ENCODE data around the gene CDK14. TPM values are rescaled to one million over a fixed set of nuclear protein-coding genes. Genes with fewer than 3 reads are reported as not detected.
A peak's percentile ranks its signal among the peaks of the same experiment; 100 is the strongest.

CDK14 gene
- total and polyA plus RNA-seq, 10 of the 15 experiments (the other 5 are each of a cell fraction or from before 2014, with no cell fraction given), result 6.5 to 61.3 (median 24.2) TPM

GRCh38 chr7:90708841-90709317, 112.8 kb downstream of the CDK14 start:
- Histone ChIP-seq H3K9ac (ENCODE audit: control insufficient read depth, insufficient read depth, low read length) (peak overlapping the region; percentile 38; the same call in 1 of the 2 replicates), H3K79me2 (ENCODE audit: control insufficient read depth, insufficient read depth, low read length) (peaks cover 37% of the 10 kb centered on the region), H4K20me1 (ENCODE audit: control insufficient read depth, insufficient read depth) (no peaks in the 10 kb centered on the region), H2AFZ (ENCODE audit: control insufficient read depth, low read depth, low read length) (peak overlapping the region; percentile 67), H3K27me3 (replicated peaks in 1 of 2; ENCODE audit: control insufficient read depth in 2 of 2, insufficient read depth in 2 of 2, low read length in 1 of 2) (no peaks in the 10 kb centered on the region), H3K27ac (ENCODE audit: control insufficient read depth, insufficient read depth) (peak overlapping the region; percentile 78), H3K4me3 (peak overlapping the region; percentile 64), H3K4me1 (ENCODE audit: control insufficient read depth, insufficient read depth, low read length) (peaks cover 7% of the 10 kb centered on the region), H3K9me3 (replicated peaks; ENCODE audit: control insufficient read depth, insufficient read depth, low read length) (no peaks in the 10 kb centered on the region), H3K36me3 (ENCODE audit: control insufficient read depth in 2 of 2, insufficient read depth in 2 of 2, low read length in 1 of 2) (no peaks in the 10 kb centered on the region), H3K4me2 (ENCODE audit: control insufficient read depth, insufficient read depth) (peak overlapping the region; percentile 98)
- DNase-seq (ENCODE audit: low read depth, low spot score) (peak; percentile 67), FAIRE-seq (no peak), ATAC-seq (peak; percentile 71)
- intact Hi-C loops (cut with micrococcal nuclease; ENCODE audit: unreplicated experiment) (loop anchor here (1.0 to 10.0 kb wide), 7 partner anchors 41 to 556 kb away; partner anchors contain the start of genes CDK14 and FZD1), in situ Hi-C loops (cut with MboI) (no loop called here)
- no TSS peak for BruUV-seq (replicated peaks)
- SMC1A ChIA-PET (ENCODE audit: uncharacterized antibody, unreplicated experiment), result interaction anchor here (0.6 to 11.4 kb wide), 62 partner anchors 8 to 382 kb away, joined by 3 to 181 read pairs (median 4); no protein-coding TSS in a partner anchor
- WGBS (ENCODE audit: insufficient coverage, insufficient replicate concordance, low lambda C conversion rate, missing lambda C conversion rate), result 2% methylated on average over 5 of the region's 5 CpGs
- RAD21 ChIA-PET (ENCODE audit: unreplicated experiment), result interaction anchor here (0.6 to 7.3 kb wide), 57 partner anchors 9 to 431 kb away, joined by 3 to 132 read pairs (median 5); partner anchors contain the start of gene CDK14
- CTCF ChIA-PET, result interaction anchor here (0.6 to 12.9 kb wide), 72 partner anchors 10 to 600 kb away, joined by 3 to 271 read pairs (median 4); no protein-coding TSS in a partner anchor
- POLR2A ChIA-PET, result interaction anchor here (0.5 to 2.1 kb wide), 14 partner anchors 9 to 1739 kb away, joined by 3 to 11 read pairs (median 4); no protein-coding TSS in a partner anchor
- TF ChIP-seq MEF2B (IDR thresholded peaks at IDR 0.05; ENCODE audit: partially characterized antibody, poor library complexity, severe bottlenecking) (peak; percentile 33), TCF7 (IDR thresholded peaks at IDR 0.05; ENCODE audit: borderline replicate concordance) (no peak; the same call in 1 of the 2 replicates), BRCA1 (IDR thresholded peaks at IDR 0.05; ENCODE audit: low read depth, low read length) (no peak), NRF1 (conservative IDR thresholded peaks at IDR 0.05; ENCODE audit: low read depth, low read length) (no peak), CBFB (IDR thresholded peaks at IDR 0.05; ENCODE audit: low read depth) (peak; percentile 35; the same call in 1 of the 2 replicates), RAD51 (IDR thresholded peaks at IDR 0.05) (peak; percentile 51; the same call in 1 of the 2 replicates), JUNB (IDR thresholded peaks at IDR 0.05) (0 out of 2 replicates have a peak, but pooled peaks have one; percentile 11), TCF3 (IDR thresholded peaks at IDR 0.05; ENCODE audit: borderline replicate concordance, insufficient read depth, low read depth, low read length) (0 out of 2 replicates have a peak, but pooled peaks have one; percentile 23), SIN3A (IDR thresholded peaks at IDR 0.05; ENCODE audit: low read depth, low read length) (0 out of 2 replicates have a peak, but pooled peaks have one; percentile 3), SMC3 (IDR thresholded peaks at IDR 0.05; ENCODE audit: borderline replicate concordance, low read length) (peak; percentile 72; the same call in 1 of the 2 replicates), POU2F2 (IDR thresholded peaks at IDR 0.05; ENCODE audit: borderline replicate concordance, low read depth, low read length) (peak; percentile 82; the same call in 1 of the 3 replicates), BACH1 (IDR thresholded peaks at IDR 0.05; ENCODE audit: borderline replicate concordance) (peak; percentile 96), ATF2 (IDR thresholded peaks at IDR 0.05; ENCODE audit: low read length) (peak; percentile 56), BHLHE40 (IDR thresholded peaks at IDR 0.05; ENCODE audit: borderline replicate concordance in 1 of 2, low read depth in 2 of 2, low read length in 1 of 2) (peak in 1 of 2 experiments; percentile 36; a peak in 1 of 4 replicates), TCF12 (IDR thresholded peaks at IDR 0.05; ENCODE audit: low read depth, low read length) (0 out of 2 replicates have a peak, but pooled peaks have one; percentile 28), ZBTB40 (IDR thresholded peaks at IDR 0.05; ENCODE audit: borderline replicate concordance) (no peak), SMARCA5 (IDR thresholded peaks at IDR 0.05) (peak; percentile 61; the same call in 1 of the 2 replicates), CREM (IDR thresholded peaks at IDR 0.05; ENCODE audit: low read depth) (peak; percentile 36; the same call in 1 of the 2 replicates), EZH2 (IDR thresholded peaks at IDR 0.05; ENCODE audit: borderline replicate concordance, control insufficient read depth, low read depth, low read length) (no peak)

Measured in GM12878 (cell line).